HCT116 (cell line): Measurements from ENCODE around the gene RBMS1.
A peak's percentile ranks its signal among the peaks of the same experiment; 100 is the strongest.

ENCODE experiments used
- ATF3 ChIP-seq: IDR thresholded peaks from 2 replicates; pipeline ENCODE4 v1.6.1; 2012
- CTCF ChIP-seq, 3 experiments: fragments of 200-600 bp in 1 of 3; sonication (generic) in 1 of 3; IDR thresholded peaks in 2 of 3; conservative IDR thresholded peaks in 1 of 3; 2 replicates each; pipeline ENCODE4 v1.5.1; 2012 to 2017; ENCODE audit warnings: low read depth in 2 of 3, low read length in 2 of 3, antibody characterized with exemption in 1 of 3, borderline replicate concordance in 1 of 3, control low read depth in 1 of 3, mild to moderate bottlenecking in 1 of 3, mixed read lengths in 1 of 3, mixed run types in 1 of 3, moderate library complexity in 1 of 3; ENCODE audit not compliant: insufficient read depth in 1 of 3
- EZH2 ChIP-seq: fragments of 200-600 bp; sonication (generic); IDR thresholded peaks from 2 replicates; pipeline ENCODE4 v1.6.1; 2017; ENCODE audit warnings: antibody characterized with exemption, mixed run types
- RAD21 ChIP-seq: IDR thresholded peaks from 2 replicates; pipeline ENCODE4 v1.6.1; 2012; ENCODE audit warnings: low read depth, mild to moderate bottlenecking
- YY1 ChIP-seq: IDR thresholded peaks from 2 replicates; pipeline ENCODE4 v1.6.1; 2011; ENCODE audit warnings: low read length, low read depth, moderate library complexity, mild to moderate bottlenecking; ENCODE audit not compliant: insufficient replicate concordance; ENCODE audit errors: extremely low read depth

GRCh38 chr2:160292225-160292624 is 201.4 kb downstream of the RBMS1 start:
- TF ChIP-seq CTCF (IDR thresholded peaks at IDR 0.05 in 2 of 3, conservative IDR thresholded peaks at IDR 0.05 in 1 of 3; ENCODE audit: borderline replicate concordance in 1 of 3, insufficient read depth in 1 of 3, low read depth in 2 of 3, low read length in 2 of 3) (peak in 1 of 3 experiments; percentile 26; a peak in 1 of 6 replicates), EZH2 (no peak), RAD21 (peak; percentile 31), ATF3 (no peak), YY1 (no peak)
